Coronary artery (tissue), 2 donors: Measurements from ENCODE around the gene TRPM7.
"Not testable (repeated sequence)": the region's sequence is repeated elsewhere in the genome, so short reads cannot be mapped to it uniquely, and the experiment has no call there.

ENCODE experiments used
- DNase-seq: peaks from one replicate; pipeline ENCODE4 v3.0.0-alpha.2; 2017; ENCODE audit warnings: low spot score
- H3K27ac ChIP-seq, 2 donors: fragments of 200-600 bp; sonication (generic); one replicate each; pipeline ENCODE4 v1.5.1; 2016 to 2019
- H3K4me3 ChIP-seq: fragments of 200-600 bp; sonication (generic); 2 replicates; pipeline ENCODE4 v1.5.1; 2016; ENCODE audit warnings: mild to moderate bottlenecking, moderate library complexity
- TF ChIP-seq, protein P1 (sequence below): fragments of 200-600 bp; sonication (generic); IDR thresholded peaks from one replicate; pipeline ENCODE4 v1.5.1; 2019; ENCODE audit warnings: antibody characterized with exemption

Gene TRPM7

GRCh38 chr15:50593761-50594160, 92.8 kb downstream of the TRPM7 start:
- Histone ChIP-seq H3K27ac (no peak overlapping the region), H3K4me3 (no peak overlapping the region)
- no peak for DNase-seq
- TF ChIP-seq, protein P1, sequence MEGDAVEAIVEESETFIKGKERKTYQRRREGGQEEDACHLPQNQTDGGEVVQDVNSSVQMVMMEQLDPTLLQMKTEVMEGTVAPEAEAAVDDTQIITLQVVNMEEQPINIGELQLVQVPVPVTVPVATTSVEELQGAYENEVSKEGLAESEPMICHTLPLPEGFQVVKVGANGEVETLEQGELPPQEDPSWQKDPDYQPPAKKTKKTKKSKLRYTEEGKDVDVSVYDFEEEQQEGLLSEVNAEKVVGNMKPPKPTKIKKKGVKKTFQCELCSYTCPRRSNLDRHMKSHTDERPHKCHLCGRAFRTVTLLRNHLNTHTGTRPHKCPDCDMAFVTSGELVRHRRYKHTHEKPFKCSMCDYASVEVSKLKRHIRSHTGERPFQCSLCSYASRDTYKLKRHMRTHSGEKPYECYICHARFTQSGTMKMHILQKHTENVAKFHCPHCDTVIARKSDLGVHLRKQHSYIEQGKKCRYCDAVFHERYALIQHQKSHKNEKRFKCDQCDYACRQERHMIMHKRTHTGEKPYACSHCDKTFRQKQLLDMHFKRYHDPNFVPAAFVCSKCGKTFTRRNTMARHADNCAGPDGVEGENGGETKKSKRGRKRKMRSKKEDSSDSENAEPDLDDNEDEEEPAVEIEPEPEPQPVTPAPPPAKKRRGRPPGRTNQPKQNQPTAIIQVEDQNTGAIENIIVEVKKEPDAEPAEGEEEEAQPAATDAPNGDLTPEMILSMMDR = no peak

- TF ChIP-seq, protein P1 = no peak
- no peak overlapping the region for H3K27ac ChIP-seq
- DNase-seq = no peak
- no peak overlapping the region for H3K4me3 ChIP-seq
These were observed 96.3 kb downstream of the TRPM7 start for GRCh38 chr15:50590288-50590687.

DNA sequence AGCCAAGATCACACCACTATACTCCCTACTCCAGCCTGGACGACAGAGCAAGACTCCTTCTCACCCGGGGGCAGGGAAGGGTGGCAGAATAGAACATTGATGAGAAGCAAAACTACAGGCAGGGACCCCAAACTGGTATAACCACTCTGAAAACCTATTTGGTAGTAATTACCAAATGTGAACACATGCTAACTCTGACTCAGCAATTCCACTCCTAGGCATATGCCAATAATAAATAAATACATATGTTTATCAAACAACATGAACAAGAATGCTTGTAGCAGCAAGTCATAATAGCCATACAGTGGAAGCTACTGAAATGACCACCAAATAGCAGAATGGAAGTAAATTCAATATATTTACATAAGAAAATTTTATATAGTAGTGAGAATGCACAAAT, 109.1 kb downstream of the TRPM7 start:
- no peak for DNase-seq
- no peak overlapping the region for H3K4me3 ChIP-seq
- no peak overlapping the region for H3K27ac ChIP-seq
- TF ChIP-seq, protein P1 = no peak

DNA sequence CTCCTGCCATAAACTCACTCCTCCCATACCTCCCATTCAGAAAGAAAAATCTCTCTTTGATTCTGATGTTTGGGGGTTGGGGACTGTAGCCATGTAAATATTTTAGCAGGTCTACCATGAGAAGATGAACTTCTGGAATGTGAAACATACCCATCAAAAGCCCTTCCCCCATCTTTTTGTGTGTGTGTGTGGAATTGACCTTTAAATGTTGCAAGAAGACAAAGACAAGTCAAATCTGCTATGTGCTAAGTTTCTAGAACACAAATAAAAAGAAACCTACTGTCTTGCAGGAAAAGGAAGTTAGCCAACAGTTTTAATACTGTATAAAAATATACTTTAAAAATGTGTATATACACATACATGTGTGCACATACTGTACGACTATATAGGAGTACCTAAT, 110.4 kb downstream of the TRPM7 start:
- Histone ChIP-seq H3K27ac (no peak overlapping the region), H3K4me3 (no peak overlapping the region)
- DNase-seq = no peak
- TF ChIP-seq, protein P1 = no peak

DNA sequence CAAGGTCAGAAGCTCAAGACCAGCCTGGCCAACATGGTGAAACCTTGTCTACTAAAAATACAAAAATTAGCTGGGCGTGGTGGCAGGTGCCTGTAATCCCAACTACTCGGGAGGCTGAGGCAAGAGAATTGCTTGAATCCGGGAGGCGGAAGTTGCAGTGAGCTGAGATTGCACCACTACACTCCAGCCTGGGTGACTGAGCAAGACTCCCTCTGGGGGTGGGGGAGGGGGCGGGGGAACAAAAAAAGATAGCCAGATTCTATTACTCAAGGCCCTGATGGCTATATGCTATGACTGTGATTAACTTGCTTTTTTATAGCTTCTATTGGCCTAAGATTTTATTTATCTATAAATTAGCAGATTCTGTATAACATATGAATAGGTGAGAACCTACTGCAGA, 112.8 kb downstream of the TRPM7 start:
- H3K27ac ChIP-seq, DNase-seq, H3K4me3 ChIP-seq: not testable (repeated sequence)

DNA sequence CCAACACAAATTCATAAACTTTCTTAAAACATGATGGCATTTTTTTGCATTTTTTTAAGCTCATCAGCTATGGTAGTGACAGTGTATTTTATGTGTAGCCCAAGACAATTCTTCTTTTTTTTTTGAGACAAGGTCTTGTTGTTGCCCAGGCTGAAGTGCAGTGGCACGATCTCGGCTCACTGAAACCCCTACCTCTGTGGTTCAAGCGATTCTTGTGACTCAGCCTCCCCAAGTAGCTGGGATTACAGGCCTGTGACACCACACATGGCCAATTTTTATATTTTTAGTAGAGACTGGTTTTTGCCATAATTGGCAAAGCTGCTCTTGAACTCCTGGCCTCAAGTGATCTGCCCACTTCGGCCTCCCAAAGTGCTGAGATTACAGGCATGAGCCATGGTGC, 122.8 kb downstream of the TRPM7 start:
- DNase-seq = no peak
- TF ChIP-seq, protein P1 = no peak

GRCh38 chr15:50562735-50563640, 123.6 kb downstream of the TRPM7 start:
- TF ChIP-seq, protein P1 = no peak
- Histone ChIP-seq H3K4me3 (no peak overlapping the region), H3K27ac (no peak overlapping the region)
- no peak for DNase-seq

More for the DNA sequence above, 122.8 kb downstream of the TRPM7 start:
- H3K27ac ChIP-seq = no peak overlapping the region
- no peak overlapping the region for H3K4me3 ChIP-seq
